ENCODE data around the gene TRERF1. TPM values are rescaled to one million over a fixed set of nuclear protein-coding genes. Genes with fewer than 3 reads are reported as not detected.

The TRERF1 gene
- total and polyA plus RNA-seq, 2 of the 8 experiments (the other 6 are each of a cell fraction or from before 2014, with no cell fraction given), result 10.8 to 21.5 TPM

- WGBS, 2 experiments (ENCODE audit: extremely low coverage in 1 of 2, insufficient coverage in 1 of 2, insufficient read length in 1 of 2, insufficient replicate concordance in 2 of 2, low coverage in 1 of 2, low lambda C conversion rate in 2 of 2, missing lambda C conversion rate in 1 of 2), result 68% methylated on average over 5 of the region's 5 CpGs; no CpG with 5 or more reads in 1 of the 2 experiments
- Histone ChIP-seq H2BK15ac (ENCODE audit: low read length) (0 out of 2 replicates have a peak overlapping the region, but pooled peaks have one; percentile 73), H2BK12ac (ENCODE audit: low read depth, low read length) (no peak overlapping the region), H2BK20ac (ENCODE audit: low read length) (0 out of 2 replicates have a peak overlapping the region, but pooled peaks have one; percentile 3), H3K79me2 (ENCODE audit: control insufficient read depth in 1 of 2, insufficient read depth in 2 of 2, low read length in 2 of 2) (no peaks in the 10 kb centered on the region), H3K18ac (ENCODE audit: extremely low read depth, low read length) (no peak overlapping the region), H3K36me3 (ENCODE audit: control insufficient read depth in 2 of 4, insufficient read depth in 4 of 4, low read length in 3 of 4) (no peaks in the 10 kb centered on the region), H3K4me1 (replicated peaks in 1 of 4; ENCODE audit: control insufficient read depth in 3 of 4, insufficient read depth in 4 of 4, low read length in 3 of 4) (peaks cover 3 to 15% (median 9%) of the 10 kb centered on the region in 4 experiments), H3K14ac (ENCODE audit: insufficient read length) (no peak overlapping the region), H3K4me3 (ENCODE audit: extremely low read depth in 1 of 4, insufficient read depth in 2 of 4, low read depth in 3 of 4, low read length in 4 of 4) (no peak overlapping the region), H3K79me1 (ENCODE audit: low read depth, low read length) (no peaks in the 10 kb centered on the region), H2AFZ (ENCODE audit: low read length) (no peak overlapping the region), H2AK5ac (ENCODE audit: low read depth, low read length) (no peak overlapping the region), H3K4ac (replicated peaks; ENCODE audit: insufficient read length, low read depth, low read length) (no peak overlapping the region), H2BK120ac (replicated peaks; ENCODE audit: low read depth, low read length) (no peak overlapping the region), H4K8ac (ENCODE audit: extremely low read depth, insufficient read depth, low read length) (no peak overlapping the region), H4K5ac (ENCODE audit: insufficient read length, low read depth, low read length) (no peak overlapping the region), H3K56ac (replicated peaks; ENCODE audit: insufficient read length, low read depth, low read length) (no peak overlapping the region), H4K20me1 (replicated peaks in 1 of 2; ENCODE audit: control insufficient read depth in 1 of 2, insufficient read depth in 2 of 2, low read length in 2 of 2) (no peaks in the 10 kb centered on the region), H2BK5ac (ENCODE audit: low read depth, low read length) (no peak overlapping the region), H4K91ac (replicated peaks; ENCODE audit: insufficient read length, low read length) (no peak overlapping the region), H3K27ac (ENCODE audit: low read depth, low read length) (no peak overlapping the region), H3K27me3 (replicated peaks in 1 of 4; ENCODE audit: control insufficient read depth in 3 of 4, extremely low read depth in 1 of 4, insufficient read depth in 3 of 4, low read length in 3 of 4) (no peaks in the 10 kb centered on the region; a peak in 2 of 7 replicates), H3K4me2 (ENCODE audit: insufficient read depth in 1 of 2, low read depth in 2 of 2, low read length in 2 of 2) (no peak overlapping the region), H3K9me3 (ENCODE audit: insufficient read depth in 2 of 2, low read depth in 1 of 2, low read length in 1 of 2) (no peaks in the 10 kb centered on the region), H3K23me2 (ENCODE audit: low read depth, low read length) (peaks cover 4% of the 10 kb centered on the region), H3K9ac (replicated peaks in 1 of 4; ENCODE audit: extremely low read depth in 1 of 4, low read depth in 3 of 4, low read length in 3 of 4) (no peak overlapping the region), H3K23ac (ENCODE audit: insufficient read length) (no peak overlapping the region)
- CTCF ChIA-PET (ENCODE audit: partially characterized antibody), result interaction anchor here (0.6 to 3.2 kb wide), 16 partner anchors 9 to 123 kb away, joined by 3 to 12 read pairs (median 4); partner anchors contain the start of gene C6orf132
- POLR2A ChIA-PET (ENCODE audit: partially characterized antibody), result interaction anchor here (0.6 to 1.1 kb wide), 4 partner anchors 9 to 47 kb away, joined by 3 to 6 read pairs (median 3); partner anchors contain the start of gene C6orf132
- FAIRE-seq (no peak), DNase-seq (ENCODE audit: low read depth in 1 of 2, low spot score in 2 of 2) (no peak)
- TF ChIP-seq TEAD4 (IDR thresholded peaks at IDR 0.05; ENCODE audit: low read depth, low read length), result peak; percentile 87
Measured at GRCh38 chr6:42175860-42176259, 275.9 kb downstream of the TRERF1 start.

Measured in H1 (cell line).